Measurements from ENCODE around the gene TUSC2.
"Not testable (repeated sequence)": the region's sequence is repeated elsewhere in the genome, so short reads cannot be mapped to it uniquely, and the experiment has no call there.

The TUSC2 gene

DNA sequence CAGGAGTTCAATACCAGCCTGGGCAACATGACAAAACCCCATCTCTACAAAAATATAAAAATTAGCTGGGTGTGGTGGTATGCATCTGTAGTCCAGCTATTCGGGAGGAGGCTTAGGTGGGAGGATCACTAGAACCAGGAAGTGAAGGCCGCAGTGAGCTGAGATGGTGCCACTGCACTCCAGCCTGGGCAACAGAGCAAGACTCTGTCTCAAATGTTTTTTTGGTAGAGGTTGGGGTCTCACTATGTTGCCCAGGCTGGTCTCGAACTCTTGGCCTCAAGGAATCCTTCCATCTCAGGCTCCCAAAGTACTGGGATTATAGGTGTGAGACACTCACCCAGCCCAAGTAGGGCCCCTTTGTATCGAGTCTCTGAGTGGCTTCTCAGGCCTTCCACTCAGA lies 33.9 kb downstream of the TUSC2 start:
- no peak for DNase-seq (ENCODE audit: low spot score)

DNA sequence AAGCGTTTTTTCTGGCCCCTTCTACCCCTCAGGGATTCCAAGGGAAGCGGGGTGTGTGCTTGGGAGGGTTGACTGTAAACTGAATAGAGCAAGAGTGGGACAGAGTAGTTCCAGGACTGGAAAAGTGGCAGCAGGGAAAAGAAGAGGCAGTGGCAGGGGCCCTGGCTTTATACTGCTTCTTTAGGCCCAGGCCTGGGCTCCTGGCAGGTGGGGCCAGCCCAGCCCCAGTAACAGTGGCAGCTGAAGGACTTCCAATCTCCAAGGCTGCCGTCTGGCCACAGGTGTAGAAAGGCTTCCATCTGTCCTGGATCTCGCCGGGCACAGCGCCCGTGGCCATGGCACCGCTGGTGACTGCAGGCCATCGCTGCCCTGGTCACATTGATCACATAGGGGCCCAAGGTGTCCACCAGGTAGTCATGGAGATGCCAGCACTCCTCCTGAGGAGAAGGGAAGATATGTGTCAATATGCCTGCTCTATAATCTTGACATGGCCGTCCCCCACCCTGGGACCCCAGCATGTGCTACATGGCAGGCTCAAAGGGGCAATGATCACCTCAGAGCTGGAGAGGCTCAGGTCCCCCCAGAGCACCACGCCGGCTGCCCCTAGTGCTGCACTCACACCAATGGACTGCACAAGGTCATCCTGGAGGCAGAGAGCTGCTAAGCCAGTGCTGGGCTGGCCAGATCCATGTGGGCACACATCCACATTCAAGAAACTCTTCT lies 34.8 kb downstream of the TUSC2 start:
- DNase-seq (ENCODE audit: low spot score), result no peak

DNA sequence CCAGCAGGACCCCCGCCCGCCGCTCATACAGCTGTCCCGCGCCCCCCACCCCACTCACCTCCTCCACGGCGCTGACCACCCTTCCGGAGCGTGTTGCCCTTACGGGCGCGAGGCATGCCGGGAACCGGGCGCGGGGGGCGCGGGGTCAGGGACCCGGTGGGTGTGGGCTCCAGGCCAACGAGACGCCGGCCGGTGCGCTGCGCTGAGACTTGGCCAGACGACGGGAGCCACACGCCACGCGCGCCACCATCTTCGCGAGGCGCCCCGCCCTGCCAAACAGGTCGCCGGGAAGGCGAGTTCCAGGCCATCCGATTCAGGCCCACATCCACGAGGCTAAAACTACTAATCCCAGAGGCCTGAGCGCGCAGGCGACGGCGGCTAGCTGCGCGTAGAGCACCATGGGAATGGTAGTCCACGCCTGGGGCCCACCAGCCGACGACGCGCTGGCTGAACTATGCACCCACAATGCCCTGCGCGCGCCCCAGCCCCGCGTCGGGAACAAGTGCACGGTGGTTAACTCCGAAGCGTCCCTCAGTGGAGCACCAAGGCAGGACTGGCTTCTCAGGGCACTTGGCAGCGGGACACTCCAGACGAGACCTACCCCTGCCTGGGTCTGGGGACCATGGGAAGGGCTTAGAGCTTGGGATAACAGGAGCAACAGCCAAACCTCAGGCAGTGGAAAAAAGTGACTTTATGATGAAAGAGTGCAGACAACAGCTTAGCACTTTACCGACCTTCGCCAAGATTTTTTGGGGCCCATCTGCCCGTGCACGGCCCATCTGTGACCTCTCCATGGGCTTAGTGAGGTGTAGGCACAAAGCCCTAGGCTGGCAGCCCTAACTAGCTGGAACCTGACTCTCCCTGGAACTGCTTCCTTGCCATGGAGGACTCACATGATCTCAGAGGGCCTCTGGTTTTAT lies 35.6 kb downstream of the TUSC2 start, which contains the start of gene IFRD2:
Gene IFRD2 (minus strand): TSS at position 271 of the 920 bp plus-strand sequence. CDS start 155 bp downstream, at position 116.
- DNase-seq (ENCODE audit: low spot score), result peak; percentile 97

DNA sequence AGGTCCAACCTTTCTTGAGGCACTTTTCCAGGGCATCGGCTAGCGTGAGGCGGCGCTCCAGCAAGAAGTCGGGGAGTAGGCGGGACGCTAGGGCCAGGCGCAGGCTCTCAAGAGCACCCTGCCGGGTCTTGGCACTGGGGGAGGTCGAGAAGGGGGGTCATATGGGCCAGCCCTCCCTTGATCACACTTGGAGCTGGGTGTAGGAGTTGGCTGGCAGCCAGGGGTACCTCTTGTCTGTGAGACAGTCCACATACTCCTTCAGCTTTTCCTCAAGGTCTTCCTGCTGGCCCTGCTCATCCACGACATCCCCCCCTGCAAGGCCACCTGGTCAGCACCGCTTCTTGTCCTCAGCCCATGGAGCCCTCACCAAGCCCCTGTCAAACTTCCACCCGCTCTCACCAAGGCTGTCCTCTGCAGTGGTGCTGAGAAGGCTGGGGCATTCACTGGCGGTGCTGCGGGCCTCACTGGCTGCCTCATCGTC lies 37.8 kb downstream of the TUSC2 start:
- DNase-seq (ENCODE audit: low spot score), result no peak

DNA sequence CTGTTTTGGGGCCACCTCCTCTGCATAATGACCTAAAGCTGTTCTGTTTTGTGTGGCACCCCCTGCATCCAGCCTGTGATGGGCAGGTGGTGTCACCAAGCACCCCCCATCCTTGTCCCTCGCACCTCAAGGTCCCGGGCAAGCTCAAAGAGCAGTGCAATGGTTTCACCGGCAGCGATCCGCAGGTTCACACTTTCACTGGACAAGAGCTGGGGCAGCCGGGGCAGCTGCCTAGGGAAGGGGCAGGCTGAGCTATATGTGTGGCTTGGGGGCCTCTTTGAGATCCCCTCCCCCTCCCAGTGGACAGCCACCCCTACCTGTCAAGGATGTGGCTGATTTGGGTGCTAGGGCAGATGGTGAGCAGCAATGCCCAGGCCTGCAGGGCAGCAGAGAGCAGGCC lies 38.9 kb downstream of the TUSC2 start:
- no peak for DNase-seq (ENCODE audit: low spot score)

DNA sequence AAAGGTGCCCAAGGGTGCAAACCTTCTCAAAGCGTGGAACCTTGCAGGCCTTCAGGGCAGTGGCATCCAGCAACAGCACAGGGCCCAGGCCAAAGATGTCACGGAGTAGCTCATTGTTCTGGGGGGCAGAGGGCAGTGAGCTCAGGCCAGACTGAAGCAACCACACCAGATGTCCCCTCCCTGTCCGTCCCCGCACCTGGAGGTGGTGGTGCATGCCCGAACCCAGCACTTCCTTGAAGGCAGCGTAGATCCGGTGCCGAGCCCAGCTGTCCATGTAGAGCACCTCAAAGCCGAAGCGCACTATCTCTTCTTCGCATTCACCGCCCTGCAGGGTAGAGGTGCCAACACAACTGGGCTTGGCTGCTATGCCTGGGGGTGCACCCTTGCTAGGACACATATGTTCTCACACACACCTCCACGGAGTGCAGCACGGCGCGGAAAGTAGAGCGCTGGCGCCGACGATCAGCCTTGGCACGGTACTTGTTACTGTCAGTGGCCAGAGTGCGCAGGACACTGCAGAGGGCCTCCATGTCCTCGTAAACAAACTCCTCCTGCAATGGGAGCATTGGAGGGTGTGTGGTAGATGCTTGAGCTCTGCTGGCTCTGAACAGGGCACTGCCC lies 39.5 kb downstream of the TUSC2 start:
- no peak for DNase-seq (ENCODE audit: low spot score)

DNA sequence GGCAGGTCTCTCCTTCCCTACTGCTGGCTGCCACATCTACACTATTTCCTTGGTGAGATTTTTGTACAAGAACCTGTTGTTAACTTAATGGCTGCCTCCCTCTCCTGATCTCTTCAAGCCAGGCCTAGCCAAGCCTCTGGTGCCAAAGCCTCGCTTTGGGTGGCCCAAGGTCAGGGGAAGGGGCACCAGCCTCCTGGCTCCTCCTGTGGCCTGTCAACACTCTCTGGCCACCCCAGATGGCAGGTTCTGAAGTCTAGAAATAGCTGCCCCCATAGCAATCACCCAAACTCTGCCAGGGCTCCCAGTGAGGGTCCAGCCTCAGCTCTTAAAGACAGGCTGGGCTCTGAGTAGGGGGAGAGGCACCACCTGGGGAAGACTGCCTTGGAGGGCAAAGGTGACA lies 40.8 kb downstream of the TUSC2 start:
- DNase-seq (ENCODE audit: low spot score), result no peak

DNA sequence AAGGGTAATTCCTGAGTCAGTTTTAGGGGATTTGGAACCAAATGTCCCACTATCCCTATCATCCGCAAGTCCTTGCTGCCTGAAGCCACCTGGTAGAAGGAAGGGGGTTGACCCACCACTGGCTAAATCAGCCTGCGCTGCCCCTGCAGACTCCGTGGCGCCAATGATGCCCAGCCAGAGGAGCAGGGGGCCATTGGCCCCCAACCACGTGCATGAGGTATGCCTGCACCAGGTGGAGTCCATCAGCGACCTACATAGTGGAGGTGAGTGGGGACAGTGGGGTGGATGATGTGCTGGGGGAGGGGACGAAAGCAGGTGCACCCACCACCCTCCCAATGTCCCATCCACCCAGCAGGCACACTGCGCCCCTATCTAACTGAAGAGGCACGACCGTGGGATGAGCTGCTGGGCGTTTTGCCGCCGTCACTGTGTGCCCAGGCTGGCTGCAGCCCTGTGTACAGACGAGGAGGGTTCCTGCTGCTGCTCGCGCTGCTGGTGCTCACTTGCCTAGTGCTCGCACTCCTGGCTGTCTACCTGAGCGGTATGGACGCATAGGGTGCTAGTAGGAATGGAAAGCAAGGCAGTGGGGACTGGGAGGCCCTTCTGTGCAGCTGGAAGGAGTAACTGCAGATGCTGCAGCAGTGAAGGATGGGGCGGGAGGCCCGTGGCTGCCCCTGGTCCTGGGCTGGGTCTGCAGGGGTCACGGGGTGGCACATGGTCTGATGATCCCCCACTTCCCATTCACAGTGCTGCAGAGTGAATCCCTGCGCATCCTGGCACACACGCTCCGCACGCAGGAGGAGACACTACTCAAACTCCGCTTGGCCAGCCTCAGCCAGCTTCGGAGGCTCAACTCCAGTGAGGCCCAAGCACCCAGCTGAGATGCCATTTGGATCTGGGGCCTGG lies 41.4 kb downstream of the TUSC2 start:
- DNase-seq (ENCODE audit: low spot score), result no peak

DNA sequence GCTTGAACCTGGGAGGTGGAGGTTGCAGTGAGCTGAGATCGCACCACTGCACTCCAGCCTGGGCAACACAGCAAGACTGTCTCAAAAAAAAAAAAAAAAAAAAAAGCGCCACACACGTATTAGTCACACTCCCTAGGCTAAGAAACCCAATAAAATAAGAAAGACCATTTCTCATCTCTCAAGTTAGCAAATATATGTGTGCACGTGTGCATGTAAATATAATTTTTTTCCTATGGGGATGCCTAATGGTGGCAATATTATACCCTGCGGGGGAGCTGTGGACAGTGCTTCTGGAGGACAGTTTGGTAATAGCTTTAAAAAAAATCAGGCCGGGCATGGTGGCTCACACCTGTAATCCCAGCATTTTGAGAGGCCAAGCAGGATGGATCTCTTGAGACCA lies 43.9 kb downstream of the TUSC2 start:
- not testable (repeated sequence) for DNase-seq (ENCODE audit: low spot score)

DNA sequence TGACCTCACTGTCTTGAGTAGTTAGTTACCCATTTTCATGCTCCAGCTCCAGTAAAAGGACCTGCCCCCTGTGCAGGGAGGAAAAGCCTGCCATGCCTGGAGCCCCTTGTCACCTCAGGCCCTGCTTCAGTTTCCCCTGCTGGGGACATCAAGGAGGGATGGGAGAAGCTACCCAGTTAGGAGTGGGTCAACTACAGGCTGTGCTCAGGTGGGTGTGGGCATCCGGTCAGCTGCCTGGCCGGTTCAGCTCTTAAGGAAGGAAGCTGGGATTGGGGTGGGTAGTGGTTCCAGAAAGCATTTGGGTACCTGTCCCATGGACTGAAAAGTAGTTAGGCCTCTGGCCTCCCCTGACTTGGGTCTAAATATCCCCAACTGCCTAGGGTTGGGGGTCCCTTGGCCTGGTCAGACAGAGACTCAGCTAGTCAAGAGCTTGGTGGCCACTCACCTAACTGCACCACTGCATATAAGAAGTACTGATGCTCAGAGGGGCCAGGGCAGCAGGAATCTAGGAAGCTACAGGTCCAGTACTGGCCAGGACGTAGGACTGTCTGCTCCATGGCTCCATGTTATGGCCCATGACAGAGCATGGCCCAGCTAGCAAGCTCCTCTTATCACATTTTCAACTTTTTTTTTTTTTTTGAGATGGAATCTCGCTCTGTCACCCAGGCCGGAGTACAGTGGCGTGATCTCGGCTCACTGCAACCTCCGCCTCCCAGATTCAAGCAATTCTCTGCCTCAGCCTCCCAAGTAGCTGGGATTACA lies 48.6 kb downstream of the TUSC2 start:
- no peak for DNase-seq (ENCODE audit: low spot score)

DNA sequence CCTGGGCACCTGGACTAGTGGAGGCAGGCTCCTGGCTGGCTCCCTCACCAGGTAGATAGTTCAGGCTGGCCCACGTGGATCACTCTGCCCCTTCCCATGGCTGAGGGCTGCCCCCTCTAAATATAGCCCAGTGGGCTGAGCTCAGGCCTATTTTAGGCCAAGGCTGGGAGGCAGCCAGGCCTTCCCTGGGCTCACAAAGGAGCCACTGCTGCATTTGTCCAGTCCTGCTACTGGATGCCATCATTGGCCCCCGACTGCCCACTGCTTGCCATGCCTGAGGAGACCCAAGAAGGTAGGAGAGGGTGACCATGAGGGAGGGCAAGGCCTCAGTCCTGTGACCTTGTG lies 49.2 kb downstream of the TUSC2 start, which contains the start of gene LSMEM2:
Gene LSMEM2 (plus strand): TSS at position 208 of the 345 bp plus-strand sequence. CDS start 27 bp downstream, at position 235.
- DNase-seq (ENCODE audit: low spot score), result no peak

DNA sequence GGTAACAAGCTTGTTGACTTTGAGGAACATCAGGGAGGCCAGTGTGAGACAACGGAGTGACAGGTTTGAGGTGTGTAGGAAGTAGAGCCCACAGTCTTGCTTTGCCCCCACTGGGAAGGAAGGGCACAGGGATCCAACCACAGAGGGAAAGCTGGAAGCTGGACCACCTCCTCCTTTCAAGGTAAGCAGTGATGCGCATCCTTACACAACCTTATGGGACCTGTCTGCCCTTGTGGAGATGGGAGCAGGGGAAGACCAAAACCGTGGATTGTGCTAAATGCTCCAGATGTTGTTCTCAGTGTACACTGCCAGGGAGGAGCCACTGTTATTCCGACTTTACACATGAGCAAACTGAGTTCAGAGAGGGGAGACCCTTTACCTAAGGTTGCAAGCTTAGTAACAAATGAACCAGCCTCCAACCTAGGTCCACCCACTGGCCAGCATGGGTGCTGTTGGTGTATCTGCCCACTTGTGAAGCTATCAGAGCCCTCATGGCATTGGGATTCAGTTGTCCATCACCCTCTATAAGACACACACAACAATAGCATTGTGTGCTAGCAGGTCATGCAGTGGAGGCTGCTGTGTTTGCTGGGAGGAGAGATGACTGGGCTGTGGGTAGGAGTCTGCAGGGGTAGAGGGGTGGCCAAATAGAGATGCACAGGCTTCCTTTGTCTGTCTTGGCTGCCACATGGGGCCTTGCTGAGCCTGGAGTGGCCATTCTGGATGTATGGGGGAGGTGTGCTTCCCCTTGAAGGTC lies 49.7 kb downstream of the TUSC2 start:
- no peak for DNase-seq (ENCODE audit: low spot score)

DNA sequence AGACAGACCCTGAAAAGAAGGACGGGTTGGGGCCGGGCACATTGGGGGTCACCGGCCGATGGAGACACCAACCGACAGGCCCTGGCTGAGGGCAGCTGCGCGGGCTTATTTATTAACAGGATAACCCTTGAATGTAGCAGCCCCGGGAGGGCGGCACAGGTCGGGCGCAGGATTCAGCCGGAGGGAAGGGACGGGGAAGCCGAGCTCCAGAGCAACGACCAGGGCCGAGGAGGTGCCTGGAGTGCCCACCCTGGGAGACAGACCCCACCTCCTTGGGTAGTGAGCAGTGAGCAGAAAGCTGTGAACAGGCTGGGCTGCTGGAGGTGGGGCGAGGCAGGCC lies 51.3 kb downstream of the TUSC2 start:
- DNase-seq (ENCODE audit: low spot score), result no peak

DNA sequence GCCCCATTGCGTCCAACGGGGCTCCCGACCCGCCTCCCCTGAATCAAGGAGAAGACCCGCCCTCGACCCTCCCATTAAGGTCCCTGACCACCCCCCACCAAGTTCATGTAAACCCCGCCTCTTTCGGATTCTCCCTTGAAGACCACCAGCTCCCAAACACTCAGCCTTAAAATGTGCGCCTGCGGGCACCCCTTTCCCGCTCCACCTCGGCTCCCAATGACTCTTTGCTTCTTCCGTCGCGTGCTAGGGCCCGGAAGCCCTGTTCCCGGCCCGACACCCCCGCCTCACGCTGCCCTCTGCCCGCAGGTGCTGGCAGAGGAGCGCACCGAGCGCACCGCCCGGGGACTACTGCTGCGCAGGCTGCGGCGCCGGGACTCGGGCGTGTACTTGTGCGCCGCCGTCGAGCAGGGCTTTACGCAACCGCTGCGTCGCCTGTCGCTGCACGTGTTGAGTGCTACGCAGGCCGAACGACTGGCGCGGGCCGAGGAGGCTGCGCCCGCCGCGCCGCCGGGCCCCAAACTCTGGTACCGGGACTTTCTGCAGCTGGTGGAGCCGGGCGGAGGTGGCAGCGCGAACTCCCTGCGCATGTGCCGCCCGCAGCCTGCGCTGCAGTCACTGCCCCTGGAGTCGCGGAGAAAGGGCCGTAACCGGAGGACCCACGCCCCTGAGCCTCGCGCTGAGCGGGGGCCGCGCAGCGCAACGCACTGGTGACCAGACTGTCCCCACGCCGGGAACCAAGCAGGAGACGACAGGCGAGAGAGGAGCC lies 51.8 kb downstream of the TUSC2 start:
- no peak for DNase-seq (ENCODE audit: low spot score)

DNA sequence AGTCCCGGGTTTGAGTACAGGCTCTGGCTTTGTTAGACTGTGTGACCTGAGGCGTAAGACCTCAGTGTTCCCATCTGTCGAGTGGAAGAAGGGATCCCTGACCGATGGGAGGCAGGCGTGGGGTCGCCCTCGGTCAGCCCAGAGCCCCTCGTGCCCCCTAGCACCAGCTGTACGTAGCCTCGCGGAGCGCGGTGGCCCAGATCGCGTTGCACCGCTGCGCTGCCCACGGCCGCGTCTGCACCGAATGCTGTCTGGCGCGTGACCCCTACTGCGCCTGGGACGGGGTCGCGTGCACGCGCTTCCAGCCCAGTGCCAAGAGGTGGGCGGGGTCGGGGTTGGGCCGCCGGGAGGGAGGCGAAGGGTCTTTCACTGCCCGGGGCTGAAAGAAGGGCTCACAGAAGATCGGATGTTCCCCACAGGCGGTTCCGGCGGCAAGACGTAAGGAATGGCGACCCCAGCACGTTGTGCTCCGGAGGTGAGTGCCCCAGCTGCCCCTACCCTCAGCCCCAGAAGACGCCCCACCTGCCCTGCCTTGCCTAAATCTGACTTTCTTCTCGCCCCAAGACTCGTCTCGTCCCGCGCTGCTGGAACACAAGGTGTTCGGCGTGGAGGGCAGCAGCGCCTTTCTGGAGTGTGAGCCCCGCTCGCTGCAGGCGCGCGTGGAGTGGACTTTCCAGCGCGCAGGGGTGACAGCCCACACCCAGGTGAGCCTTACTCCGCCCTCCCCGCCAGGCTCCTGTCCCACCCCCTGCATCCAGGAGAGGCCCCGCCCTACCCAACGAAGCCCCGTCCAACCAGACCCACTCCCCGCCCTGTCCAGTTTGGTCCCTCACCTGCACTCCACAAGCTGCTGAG lies 52.7 kb downstream of the TUSC2 start:
- DNase-seq (ENCODE audit: low spot score), result no peak

Measured in hematopoietic multipotent progenitor cell treated with erythropoietin and hydrocortisone succinate and interleukin-3 and kit ligand, for 17 days (in vitro differentiated cells).